Measurements from ENCODE around the gene TGM1.
A peak's percentile ranks its signal among the peaks of the same experiment; 100 is the strongest.

TGM1 gene

DNA sequence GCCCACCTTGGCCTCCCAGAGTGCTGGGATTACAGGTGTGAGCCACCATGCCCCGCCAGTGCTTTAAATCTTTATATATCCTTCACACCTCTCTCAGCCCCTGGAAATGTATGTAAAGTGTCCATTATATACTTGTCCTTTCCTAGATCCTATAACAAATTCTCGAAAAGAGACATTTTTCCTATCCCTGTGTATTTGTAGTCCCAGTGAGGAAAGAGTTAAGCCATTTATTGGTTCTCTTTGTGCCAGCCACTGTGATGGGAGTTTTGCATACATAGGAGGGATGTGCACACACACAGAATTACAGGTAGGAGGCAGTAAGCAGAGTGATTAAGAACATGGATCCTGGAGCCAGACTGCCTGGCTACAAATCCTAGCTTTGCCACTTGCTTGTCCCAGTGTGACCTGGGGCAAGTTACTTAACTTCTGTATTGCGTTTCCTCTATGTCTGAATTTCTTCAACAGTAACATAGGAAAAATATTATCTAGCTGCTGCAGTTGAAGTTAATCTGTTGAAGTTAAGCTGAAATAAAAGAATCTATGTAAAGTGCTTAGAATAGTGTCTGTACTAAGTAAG lies 10.5 kb upstream of the TGM1 start:
- DNase-seq (ENCODE audit: extremely low spot score), result peak; percentile 22
- TF ChIP-seq L3MBTL2 (conservative IDR thresholded peaks at IDR 0.05), result no peak
- no peak for TF ChIP-seq SP1 (IDR thresholded peaks at IDR 0.05)
- no peak for TF ChIP-seq FOXA1 (IDR thresholded peaks at IDR 0.05)
- no peak for TF ChIP-seq BHLHE40 (IDR thresholded peaks at IDR 0.05; ENCODE audit: borderline replicate concordance)
- TF ChIP-seq ARNT (IDR thresholded peaks at IDR 0.05), result no peak
- no peak for TF ChIP-seq NFRKB (IDR thresholded peaks at IDR 0.05)
- CTCF ChIA-PET, result interaction anchor here (1.2 kb wide), 1 partner anchor 21 kb away, joined by 3 read pairs; no protein-coding TSS in a partner anchor
- POLR2A ChIA-PET, result interaction anchor here (1.0 kb wide), 1 partner anchor 31 kb away, joined by 5 read pairs; the partner anchor contains the start of gene TINF2

DNA sequence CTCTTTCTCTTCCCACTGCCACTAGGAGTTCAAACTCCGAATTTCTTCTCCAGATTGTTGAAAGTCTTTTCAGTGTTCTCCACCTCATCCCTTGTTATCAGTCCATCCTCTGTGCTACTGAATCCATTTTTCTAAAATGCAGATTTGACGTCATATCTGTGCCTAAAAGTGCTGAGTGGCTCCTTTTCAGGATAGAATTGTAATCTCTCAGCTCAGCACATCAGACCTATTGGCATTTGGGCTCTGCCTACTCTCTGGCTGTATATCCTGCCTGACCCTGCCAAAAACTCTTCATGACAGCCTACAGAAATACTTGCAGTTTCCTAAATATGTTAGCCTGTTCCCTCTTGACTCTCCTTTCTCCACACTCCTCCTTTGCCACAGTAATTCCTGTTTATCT lies 9.5 kb upstream of the TGM1 start:
- ChIA-PET POLR2A (interaction anchor here (1.9 to 2.5 kb wide), 5 partner anchors 9 to 30 kb away, joined by 13 to 52 read pairs (median 23); partner anchors contain the start of genes DHRS1, NOP9 and TINF2), CTCF (interaction anchor here (1.9 to 2.0 kb wide), 2 partner anchors 9 to 25 kb away, joined by 5 read pairs; no protein-coding TSS in a partner anchor)
- TF ChIP-seq FOXM1 (IDR thresholded peaks at IDR 0.05; ENCODE audit: borderline replicate concordance) (no peak), FOXA1 (IDR thresholded peaks at IDR 0.05) (no peak), HDGF (IDR thresholded peaks at IDR 0.05; ENCODE audit: borderline replicate concordance) (no peak), SP1 (IDR thresholded peaks at IDR 0.05) (no peak), ELF4 (IDR thresholded peaks at IDR 0.05) (no peak), SUZ12 (IDR thresholded peaks at IDR 0.05) (no peak), CTBP1 (IDR thresholded peaks at IDR 0.05; ENCODE audit: borderline replicate concordance) (no peak), FOXK2 (IDR thresholded peaks at IDR 0.05) (no peak), NFRKB (IDR thresholded peaks at IDR 0.05) (no peak), ARNT (IDR thresholded peaks at IDR 0.05) (no peak), ZNF384 (IDR thresholded peaks at IDR 0.05) (no peak), TARDBP (IDR thresholded peaks at IDR 0.05) (no peak)
- TF ChIP-seq, protein P1, sequence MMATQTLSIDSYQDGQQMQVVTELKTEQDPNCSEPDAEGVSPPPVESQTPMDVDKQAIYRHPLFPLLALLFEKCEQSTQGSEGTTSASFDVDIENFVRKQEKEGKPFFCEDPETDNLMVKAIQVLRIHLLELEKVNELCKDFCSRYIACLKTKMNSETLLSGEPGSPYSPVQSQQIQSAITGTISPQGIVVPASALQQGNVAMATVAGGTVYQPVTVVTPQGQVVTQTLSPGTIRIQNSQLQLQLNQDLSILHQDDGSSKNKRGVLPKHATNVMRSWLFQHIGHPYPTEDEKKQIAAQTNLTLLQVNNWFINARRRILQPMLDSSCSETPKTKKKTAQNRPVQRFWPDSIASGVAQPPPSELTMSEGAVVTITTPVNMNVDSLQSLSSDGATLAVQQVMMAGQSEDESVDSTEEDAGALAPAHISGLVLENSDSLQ (IDR thresholded peaks at IDR 0.05), result no peak
- DNase-seq (ENCODE audit: extremely low spot score), result no peak

DNA sequence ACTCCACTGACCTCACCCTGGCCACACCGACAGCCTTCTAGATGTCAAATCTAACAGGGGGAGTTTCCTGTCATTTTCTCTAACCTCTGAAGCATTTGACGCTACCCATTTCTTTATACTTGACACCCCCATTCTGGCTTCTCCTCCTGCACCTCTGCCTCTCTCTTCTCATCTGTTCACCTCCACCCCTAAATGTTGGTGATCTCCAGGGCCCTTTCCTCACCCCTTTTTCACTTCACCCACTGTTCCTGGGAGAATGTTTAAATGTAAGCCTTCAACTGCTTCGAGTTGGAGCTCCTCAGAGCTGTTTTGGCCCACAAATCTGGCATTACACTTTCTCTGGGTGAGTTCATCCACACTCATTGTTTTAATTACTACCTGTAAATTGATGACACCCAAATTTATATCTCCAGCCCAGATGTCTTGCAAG lies 8.9 kb upstream of the TGM1 start:
- POLR2A ChIA-PET, result interaction anchor here (0.9 to 2.5 kb wide), 24 partner anchors 10 to 170 kb away, joined by 3 to 52 read pairs (median 8); partner anchors contain the start of genes CHMP4A, CIDEB, DCAF11 and DHRS1
- DNase-seq (ENCODE audit: extremely low spot score), result no peak
- TF ChIP-seq SP1 (IDR thresholded peaks at IDR 0.05), result no peak
- TF ChIP-seq, protein P1 (IDR thresholded peaks at IDR 0.05), result no peak
- peak; percentile 50; the same call in 1 of the 2 replicates for TF ChIP-seq L3MBTL2 (conservative IDR thresholded peaks at IDR 0.05)
- no peak for TF ChIP-seq HDGF (IDR thresholded peaks at IDR 0.05; ENCODE audit: borderline replicate concordance)
- TF ChIP-seq NFRKB (IDR thresholded peaks at IDR 0.05), result no peak
- no peak for TF ChIP-seq FOXA1 (IDR thresholded peaks at IDR 0.05)
- TF ChIP-seq ZNF384 (IDR thresholded peaks at IDR 0.05), result no peak
- TF ChIP-seq LEF1 (IDR thresholded peaks at IDR 0.05; ENCODE audit: borderline replicate concordance), result no peak
- CTCF ChIA-PET, result interaction anchor here (0.6 to 2.0 kb wide), 6 partner anchors 9 to 56 kb away, joined by 3 to 6 read pairs (median 4); partner anchors contain the start of genes MDP1 and TINF2

DNA sequence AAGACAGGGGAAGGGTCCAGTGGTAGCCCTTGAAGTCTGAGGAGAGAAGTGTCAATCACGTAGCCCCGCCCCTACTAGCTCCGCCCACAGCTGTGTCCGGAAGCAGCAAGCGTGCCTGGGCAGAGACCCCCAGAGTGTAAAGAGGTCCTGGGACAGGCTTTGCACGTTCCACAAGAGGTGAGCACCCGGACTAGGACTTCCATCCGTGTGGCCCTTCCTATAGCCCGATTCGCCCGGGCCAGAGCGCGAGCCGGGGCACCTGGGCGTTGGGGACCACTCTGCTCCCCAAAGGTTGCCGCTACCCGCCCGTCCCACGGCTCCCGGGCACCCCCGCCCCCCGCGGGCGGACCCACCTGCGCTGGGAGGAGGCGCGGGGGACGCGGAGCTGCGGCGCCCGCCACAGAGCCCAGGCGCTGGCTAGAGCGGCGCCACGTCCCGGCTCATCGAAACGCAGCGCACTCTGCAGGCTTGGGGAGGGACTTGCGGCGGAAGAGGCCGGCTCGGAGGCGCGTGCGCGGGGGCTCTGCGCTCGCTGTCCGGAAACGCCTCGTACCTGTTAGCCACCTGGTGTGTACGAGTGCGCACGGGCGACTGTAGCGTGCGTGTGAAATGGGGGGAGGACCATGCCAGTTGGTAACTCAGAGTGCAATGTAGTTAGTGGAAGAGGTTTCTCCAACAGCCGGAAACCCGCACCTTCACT lies 8.3 kb upstream of the TGM1 start, which contains the start of gene RABGGTA:
TSS of gene RABGGTA (minus strand) at position 464 of the 700 bp plus-strand sequence. CDS start 482 bp downstream, outside the sequence.
- peak; percentile 85 for TF ChIP-seq L3MBTL2 (conservative IDR thresholded peaks at IDR 0.05)
- TF ChIP-seq ZNF384 (IDR thresholded peaks at IDR 0.05), result no peak
- TF ChIP-seq NFRKB (IDR thresholded peaks at IDR 0.05), result no peak
- no peak for TF ChIP-seq FOXK2 (IDR thresholded peaks at IDR 0.05)
- no peak for TF ChIP-seq HDGF (IDR thresholded peaks at IDR 0.05; ENCODE audit: borderline replicate concordance)
- no peak for TF ChIP-seq BHLHE40 (IDR thresholded peaks at IDR 0.05; ENCODE audit: borderline replicate concordance)
- TF ChIP-seq SUZ12 (IDR thresholded peaks at IDR 0.05), result no peak
- TF ChIP-seq TARDBP (IDR thresholded peaks at IDR 0.05), result no peak
- TF ChIP-seq FOXA1 (IDR thresholded peaks at IDR 0.05), result no peak
- TF ChIP-seq SP1 (IDR thresholded peaks at IDR 0.05), result no peak
- TF ChIP-seq CTBP1 (IDR thresholded peaks at IDR 0.05; ENCODE audit: borderline replicate concordance), result no peak
- TF ChIP-seq, protein P1 (IDR thresholded peaks at IDR 0.05), result peak; percentile 98
- 0 out of 2 replicates have a peak, but pooled peaks have one; percentile 34 for TF ChIP-seq LEF1 (IDR thresholded peaks at IDR 0.05; ENCODE audit: borderline replicate concordance)
- 0 out of 2 replicates have a peak, but pooled peaks have one; percentile 16 for TF ChIP-seq ELF4 (IDR thresholded peaks at IDR 0.05)
- peak; percentile 34; the same call in 1 of the 2 replicates for TF ChIP-seq ARNT (IDR thresholded peaks at IDR 0.05)
- no peak for TF ChIP-seq FOXM1 (IDR thresholded peaks at IDR 0.05; ENCODE audit: borderline replicate concordance)
- POLR2A ChIA-PET, result interaction anchor here (0.8 to 2.5 kb wide), 28 partner anchors 10 to 171 kb away, joined by 3 to 52 read pairs (median 8); partner anchors contain the start of genes CHMP4A, CIDEB, DCAF11 and DHRS1
- CTCF ChIA-PET, result interaction anchor here (0.6 to 2.0 kb wide), 11 partner anchors 9 to 181 kb away, joined by 3 to 6 read pairs (median 4); partner anchors contain the start of genes MDP1, TGM1 and TINF2
- peak; percentile 94 for DNase-seq (ENCODE audit: extremely low spot score)

DNA sequence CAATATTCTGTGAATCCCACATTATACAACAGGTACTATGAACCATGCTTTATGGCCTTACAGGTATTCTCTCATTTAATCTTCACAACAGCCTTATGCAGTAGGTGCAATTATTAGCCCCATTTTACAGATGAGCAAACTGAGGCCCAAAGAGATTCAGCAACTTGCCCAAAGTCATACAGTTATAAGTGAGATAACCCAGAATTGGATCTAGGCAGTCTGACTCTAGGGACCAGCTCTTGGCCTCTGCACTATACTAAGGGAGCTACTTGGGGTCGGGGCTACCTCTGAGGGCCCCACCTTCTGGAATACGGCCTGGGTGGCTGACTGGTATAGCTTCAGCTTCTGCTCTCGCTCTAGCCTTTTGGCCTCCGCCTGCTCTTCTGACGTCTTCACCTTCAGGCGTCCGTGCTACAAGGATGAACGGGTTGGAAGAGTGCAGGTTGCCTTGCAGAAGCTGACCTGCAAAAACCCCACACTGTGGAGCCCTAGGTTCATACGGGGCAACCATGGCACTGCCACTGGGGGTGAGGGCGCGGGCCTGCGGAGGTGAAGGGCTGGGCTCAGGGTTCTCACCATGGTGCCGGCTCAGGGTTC lies 7.7 kb upstream of the TGM1 start:
- ChIA-PET CTCF (interaction anchor here (0.6 to 2.0 kb wide), 9 partner anchors 8 to 180 kb away, joined by 3 to 6 read pairs (median 5); partner anchors contain the start of genes MDP1, TGM1 and TINF2), POLR2A (interaction anchor here (0.8 to 2.5 kb wide), 26 partner anchors 10 to 171 kb away, joined by 3 to 52 read pairs (median 8); partner anchors contain the start of genes CHMP4A, CIDEB, DCAF11 and DHRS1)
- no peak for DNase-seq (ENCODE audit: extremely low spot score)
- TF ChIP-seq BHLHE40 (IDR thresholded peaks at IDR 0.05; ENCODE audit: borderline replicate concordance), result no peak
- TF ChIP-seq NFRKB (IDR thresholded peaks at IDR 0.05), result no peak
- no peak for TF ChIP-seq FOXA1 (IDR thresholded peaks at IDR 0.05)
- TF ChIP-seq CTBP1 (IDR thresholded peaks at IDR 0.05; ENCODE audit: borderline replicate concordance), result no peak
- no peak for TF ChIP-seq FOXK2 (IDR thresholded peaks at IDR 0.05)
- TF ChIP-seq ARNT (IDR thresholded peaks at IDR 0.05), result no peak
- no peak for TF ChIP-seq ELF4 (IDR thresholded peaks at IDR 0.05)
- TF ChIP-seq FOXM1 (IDR thresholded peaks at IDR 0.05; ENCODE audit: borderline replicate concordance), result no peak
- no peak for TF ChIP-seq LEF1 (IDR thresholded peaks at IDR 0.05; ENCODE audit: borderline replicate concordance)
- no peak for TF ChIP-seq SP1 (IDR thresholded peaks at IDR 0.05)
- no peak for TF ChIP-seq L3MBTL2 (conservative IDR thresholded peaks at IDR 0.05)
- no peak for TF ChIP-seq TARDBP (IDR thresholded peaks at IDR 0.05)
- no peak for TF ChIP-seq HDGF (IDR thresholded peaks at IDR 0.05; ENCODE audit: borderline replicate concordance)
- no peak for TF ChIP-seq SUZ12 (IDR thresholded peaks at IDR 0.05)
- TF ChIP-seq, protein P1 (IDR thresholded peaks at IDR 0.05), result no peak
- TF ChIP-seq ZNF384 (IDR thresholded peaks at IDR 0.05), result no peak

Measured in HEK293T (cell line).